Mesenchymal stem cell (in vitro differentiated cells and primary cell): ENCODE measurements around the gene SPECC1L.
A peak's percentile ranks its signal among the peaks of the same experiment; 100 is the strongest.
"Not testable (repeated sequence)": the region's sequence is repeated elsewhere in the genome, so short reads cannot be mapped to it uniquely, and the experiment has no call there.

Source experiments
- DNase-seq: peaks from one replicate; pipeline ENCODE4 v3.0.0-alpha.2; 2013
- H2AFZ ChIP-seq: one replicate; pipeline ENCODE4 v1.6.1; 2013; ENCODE audit warnings: low read depth, mild to moderate bottlenecking, control low read depth, inconsistent platforms, low read length, moderate library complexity
- H2AK5ac ChIP-seq: 2 replicates; pipeline ENCODE4 v1.6.1; 2013; ENCODE audit warnings: low read length, moderate library complexity, mild to moderate bottlenecking, inconsistent platforms; ENCODE audit not compliant: severe bottlenecking
- H2BK120ac ChIP-seq: one replicate; pipeline ENCODE4 v1.6.1; 2013; ENCODE audit warnings: low read depth, mild to moderate bottlenecking, inconsistent platforms, low read length, moderate library complexity
- H2BK12ac ChIP-seq, 2 experiments: one replicate each; pipeline ENCODE4 v1.6.1; 2013; ENCODE audit warnings: inconsistent platforms in 2 of 2, low read length in 2 of 2, mild to moderate bottlenecking in 2 of 2, moderate library complexity in 2 of 2, control low read depth in 1 of 2
- H2BK15ac ChIP-seq: one replicate; pipeline ENCODE4 v1.6.1; 2013; ENCODE audit warnings: mild to moderate bottlenecking, low read depth, inconsistent platforms; ENCODE audit not compliant: poor library complexity, severe bottlenecking
- H2BK5ac ChIP-seq: 2 replicates; pipeline ENCODE4 v1.6.1; 2013; ENCODE audit warnings: low read depth, mild to moderate bottlenecking, low read length, control low read depth, inconsistent platforms; ENCODE audit not compliant: poor library complexity, severe bottlenecking
- H3K14ac ChIP-seq, 2 experiments: one replicate each; pipeline ENCODE4 v1.6.1; 2013; ENCODE audit warnings: inconsistent platforms in 2 of 2, low read length in 2 of 2, control low read depth in 1 of 2, mild to moderate bottlenecking in 1 of 2, moderate library complexity in 1 of 2
- H3K18ac ChIP-seq, 2 experiments: one replicate each; pipeline ENCODE4 v1.6.1; 2013; ENCODE audit warnings: inconsistent platforms in 2 of 2, low read length in 2 of 2, control low read depth in 1 of 2, low read depth in 1 of 2, mild to moderate bottlenecking in 1 of 2
- H3K23ac ChIP-seq, 2 experiments: one replicate each; pipeline ENCODE4 v1.6.1; 2013; ENCODE audit warnings: inconsistent platforms in 2 of 2, low read length in 2 of 2, mild to moderate bottlenecking in 2 of 2, moderate library complexity in 2 of 2, control low read depth in 1 of 2
- H3K27ac ChIP-seq: 2 replicates; pipeline ENCODE4 v1.5.1; 2013; ENCODE audit warnings: mild to moderate bottlenecking, moderate library complexity, low read length, control low read depth, inconsistent platforms; ENCODE audit not compliant: poor library complexity, severe bottlenecking
- H3K27me3 ChIP-seq, 2 experiments: 2 replicates each; pipeline versions ENCODE4 v1.6.1 to v1.7.0; 2013; ENCODE audit warnings: low read length in 2 of 2, mild to moderate bottlenecking in 2 of 2, moderate library complexity in 2 of 2, control low read depth in 1 of 2, inconsistent platforms in 1 of 2; ENCODE audit not compliant: control insufficient read depth in 1 of 2, insufficient read depth in 1 of 2
- H3K36me3 ChIP-seq, 2 experiments: 2 replicates each; pipeline versions ENCODE4 v1.6.1 to v1.7.0; 2013; ENCODE audit warnings: low read length in 2 of 2, control low read depth in 1 of 2, inconsistent platforms in 1 of 2, low read depth in 1 of 2, mild to moderate bottlenecking in 1 of 2; ENCODE audit not compliant: insufficient read depth in 2 of 2, control insufficient read depth in 1 of 2
- H3K4ac ChIP-seq, 2 experiments: one replicate each; pipeline ENCODE4 v1.6.1; 2013; ENCODE audit warnings: inconsistent platforms in 2 of 2, low read length in 2 of 2, mild to moderate bottlenecking in 2 of 2, moderate library complexity in 2 of 2, control low read depth in 1 of 2, low read depth in 1 of 2
- H3K4me1 ChIP-seq: 2 replicates; pipeline ENCODE4 v1.6.1; 2013; ENCODE audit warnings: low read depth, low read length, control low read depth; ENCODE audit not compliant: control insufficient read depth, insufficient read depth
- H3K4me2 ChIP-seq: 2 replicates; pipeline ENCODE4 v1.6.1; 2013; ENCODE audit warnings: low read length, mild to moderate bottlenecking, inconsistent platforms; ENCODE audit not compliant: poor library complexity, severe bottlenecking
- H3K4me3 ChIP-seq, 2 experiments: 2 replicates each; pipeline versions ENCODE4 v1.5.1 to v1.7.0; 2013; ENCODE audit warnings: low read length in 2 of 2, mild to moderate bottlenecking in 2 of 2, control low read depth in 1 of 2, low read depth in 1 of 2; ENCODE audit not compliant: insufficient read depth in 1 of 2
- H3K79me1 ChIP-seq: replicated peaks from 2 replicates; pipeline ENCODE4 v1.6.1; 2013; ENCODE audit warnings: mild to moderate bottlenecking, control low read depth, low read length, inconsistent platforms; ENCODE audit not compliant: poor library complexity, severe bottlenecking
- H3K9ac ChIP-seq: 2 replicates; pipeline ENCODE4 v1.7.0; 2013; ENCODE audit warnings: mild to moderate bottlenecking, low read length, moderate library complexity
- H3K9me3 ChIP-seq: 2 replicates; pipeline ENCODE4 v1.7.0; 2013; ENCODE audit warnings: mild to moderate bottlenecking, low read length; ENCODE audit not compliant: control insufficient read depth
- H4K8ac ChIP-seq: one replicate; pipeline ENCODE4 v1.6.1; 2013; ENCODE audit warnings: inconsistent platforms, mild to moderate bottlenecking, low read length, moderate library complexity
- H4K91ac ChIP-seq: one replicate; pipeline ENCODE4 v1.6.1; 2013; ENCODE audit warnings: mild to moderate bottlenecking, low read length, inconsistent platforms
- WGBS: methylation state at CpG from one replicate; pipeline ENCODE4 v1.1.7; 2013; ENCODE audit warnings: mixed read lengths; 5-methylcytosine and 5-hydroxymethylcytosine counted together

SPECC1L gene

GRCh38 chr22:24263479-24263878 is 7.2 kb upstream of the SPECC1L start:
- not testable (repeated sequence) for H3K27me3 ChIP-seq
- 99% methylated on average over 10 of the region's 19 CpGs for WGBS

GRCh38 chr22:24264329-24264896 is 6.2 kb upstream of the SPECC1L start:
- H3K27me3 ChIP-seq, H3K27ac ChIP-seq, H2BK15ac ChIP-seq, H3K79me1 ChIP-seq, H2BK5ac ChIP-seq, H2BK120ac ChIP-seq, H4K91ac ChIP-seq, H3K36me3 ChIP-seq, H4K8ac ChIP-seq, H3K14ac ChIP-seq, H3K9me3 ChIP-seq, H3K4me2 ChIP-seq, H3K23ac ChIP-seq, H3K4me3 ChIP-seq, H3K4me1 ChIP-seq, H2AFZ ChIP-seq, H2AK5ac ChIP-seq: not testable (repeated sequence)
- Histone ChIP-seq H3K9ac (peak overlapping the region; percentile 65), H3K18ac (peak overlapping the region in 1 of 2 experiments; percentile 62), H2BK12ac (peak overlapping the region in 1 of 2 experiments; percentile 37), H3K4ac (peak overlapping the region in 1 of 2 experiments; percentile 47)
- WGBS, result no CpG with 5 or more reads among the region's 9 CpGs
- DNase-seq, result peak; percentile 81

More at GRCh38 chr22:24263479-24263878, 7.2 kb upstream of the SPECC1L start:
- not testable (repeated sequence) for H3K36me3 ChIP-seq, H3K27ac ChIP-seq, H2BK15ac ChIP-seq, H2AFZ ChIP-seq, H3K4me1 ChIP-seq, H2AK5ac ChIP-seq, H3K9ac ChIP-seq, H3K23ac ChIP-seq, DNase-seq, H3K79me1 ChIP-seq, H2BK5ac ChIP-seq, H3K9me3 ChIP-seq, H3K4me3 ChIP-seq, H3K4me2 ChIP-seq
- Histone ChIP-seq H3K18ac (peak overlapping the region; percentile 59 to 91), H4K8ac (peak overlapping the region; percentile 88), H4K91ac (peak overlapping the region; percentile 99), H3K14ac (peak overlapping the region in 1 of 2 experiments; percentile 5), H3K4ac (peak overlapping the region; percentile 12 to 51), H2BK12ac (peak overlapping the region; percentile 81 to 95), H2BK120ac (peak overlapping the region; percentile 79)

- Histone ChIP-seq H3K9me3 (no peaks in the 10 kb centered on the region), H3K4me1 (peaks cover 2% of the 10 kb centered on the region), H3K79me1 (no peaks in the 10 kb centered on the region), H2AK5ac (no peak overlapping the region), H3K27ac (no peak overlapping the region), H3K18ac (peak overlapping the region; percentile 52 to 78), H3K4ac (peak overlapping the region; percentile 40 to 81), H3K23ac (no peak overlapping the region), H2AFZ (no peak overlapping the region), H3K27me3 (no peaks in the 10 kb centered on the region), H3K9ac (no peak overlapping the region), H3K14ac (no peak overlapping the region), H2BK120ac (peak overlapping the region; percentile 6), H2BK5ac (no peak overlapping the region), H3K4me3 (no peak overlapping the region), H2BK15ac (no peak overlapping the region), H2BK12ac (peak overlapping the region; percentile 33 to 61), H4K8ac (no peak overlapping the region), H3K36me3 (no peaks in the 10 kb centered on the region), H3K4me2 (no peak overlapping the region), H4K91ac (peak overlapping the region; percentile 53)
- DNase-seq, result no peak
Observed at GRCh38 chr22:24265734-24266133, 4.9 kb upstream of the SPECC1L start.

GRCh38 chr22:24266495-24266894 is 4.1 kb upstream of the SPECC1L start:
- Histone ChIP-seq H3K18ac (peak overlapping the region in 1 of 2 experiments; percentile 70), H3K4ac (peak overlapping the region in 1 of 2 experiments; percentile 26)
- H2BK5ac ChIP-seq, H3K27me3 ChIP-seq, H3K4me3 ChIP-seq, H3K27ac ChIP-seq, H3K9me3 ChIP-seq, H3K36me3 ChIP-seq, H3K4me1 ChIP-seq, H4K8ac ChIP-seq, H3K79me1 ChIP-seq, H3K9ac ChIP-seq, H3K4me2 ChIP-seq, H4K91ac ChIP-seq, H2BK12ac ChIP-seq, DNase-seq, H2BK15ac ChIP-seq, H3K23ac ChIP-seq, H2AFZ ChIP-seq, H2AK5ac ChIP-seq, H3K14ac ChIP-seq, H2BK120ac ChIP-seq: not testable (repeated sequence)
- 82% methylated on average over 6 of the region's 6 CpGs for WGBS
